H1 (cell line): ENCODE data around the gene ZNF518B. TPM values are rescaled to one million over a fixed set of nuclear protein-coding genes. Genes with fewer than 3 reads are reported as not detected.

Experiments used
- CTCF ChIA-PET: fragments of 300-600 bp; sonication (Branson Sonifier 250); formaldehyde crosslinking; loops from one replicate; lab custom pipeline; 2021; ENCODE audit not compliant: partially characterized antibody; lab: Charles Lee
- POLR2A ChIA-PET: fragments of 300-600 bp; sonication (Branson Sonifier 250); formaldehyde crosslinking; loops from one replicate; lab custom pipeline; 2021; ENCODE audit warnings: inconsistent platforms; ENCODE audit not compliant: partially characterized antibody; lab: Charles Lee
- DNase-seq, 2 experiments: peaks; one replicate each; pipeline versions ENCODE4 v3.0.0 to v3.0.0-alpha.2; 2010 to 2022; ENCODE audit warnings: low spot score in 2 of 2, low read depth in 1 of 2, mixed read lengths in 1 of 2
- FAIRE-seq: peaks from 2 replicates; lab custom pipeline; 2011; peaks lifted over from hg19 to GRCh38; lab: Jason Lieb, UNC
- H2AFZ ChIP-seq: 2 replicates; pipeline ENCODE4 v1.8.1; 2012; ENCODE audit warnings: low read length, inconsistent platforms
- H2AK5ac ChIP-seq: 2 replicates; pipeline ENCODE4 v1.6.1; 2013; ENCODE audit warnings: low read depth, low read length
- H2BK120ac ChIP-seq: replicated peaks from 2 replicates; pipeline ENCODE3; 2013; ENCODE audit warnings: low read depth, low read length, inconsistent platforms
- H2BK12ac ChIP-seq: 2 replicates; pipeline ENCODE4 v1.6.1; 2013; ENCODE audit warnings: low read depth, low read length
- H2BK15ac ChIP-seq: 2 replicates; pipeline ENCODE4 v1.6.1; 2013; ENCODE audit warnings: low read length
- H2BK20ac ChIP-seq: 2 replicates; pipeline ENCODE4 v1.6.1; 2013; ENCODE audit warnings: low read length
- H2BK5ac ChIP-seq: 2 replicates; pipeline ENCODE4 v1.6.1; 2013; ENCODE audit warnings: low read depth, low read length
- H3K14ac ChIP-seq: 2 replicates; pipeline ENCODE4 v1.6.1; 2013; ENCODE audit warnings: inconsistent platforms; ENCODE audit not compliant: insufficient read length
- H3K18ac ChIP-seq: 2 replicates; pipeline ENCODE4 v1.6.1; 2013; ENCODE audit warnings: low read length; ENCODE audit errors: extremely low read depth
- H3K23ac ChIP-seq: 2 replicates; pipeline ENCODE4 v1.6.1; 2013; ENCODE audit warnings: inconsistent platforms; ENCODE audit not compliant: insufficient read length
- H3K23me2 ChIP-seq: 2 replicates; pipeline ENCODE4 v1.6.1; 2013; ENCODE audit warnings: low read depth, low read length
- H3K27ac ChIP-seq: 2 replicates; pipeline ENCODE4 v1.6.1; 2011; ENCODE audit warnings: low read depth, low read length, inconsistent platforms
- H3K27me3 ChIP-seq, 4 experiments: replicated peaks in 1 of 4; 1 replicate in 1 of 4; 2 replicates in 3 of 4; pipeline versions ENCODE4 v1.6.1 to v1.8.1; 2011 to 2013; ENCODE audit warnings: low read length in 3 of 4, mild to moderate bottlenecking in 3 of 4, inconsistent platforms in 2 of 4, mixed read lengths in 2 of 4, moderate library complexity in 1 of 4; ENCODE audit not compliant: control insufficient read depth in 3 of 4, insufficient read depth in 3 of 4; ENCODE audit errors: extremely low read depth in 1 of 4
- H3K36me3 ChIP-seq, 4 experiments: 2 replicates each; pipeline versions ENCODE4 v1.6.1 to v1.8.1; 2011 to 2013; ENCODE audit warnings: mild to moderate bottlenecking in 4 of 4, low read length in 3 of 4, moderate library complexity in 2 of 4, control low read depth in 1 of 4, inconsistent platforms in 1 of 4; ENCODE audit not compliant: insufficient read depth in 4 of 4, control insufficient read depth in 2 of 4
- H3K4ac ChIP-seq: replicated peaks from 2 replicates; pipeline ENCODE3; 2013; ENCODE audit warnings: low read length, low read depth, mixed read lengths, inconsistent platforms; ENCODE audit not compliant: insufficient read length
- H3K4me1 ChIP-seq, 4 experiments: replicated peaks in 1 of 4; 1 replicate in 1 of 4; 2 replicates in 3 of 4; pipeline versions ENCODE4 v1.6.1 to v1.8.1; 2011 to 2013; ENCODE audit warnings: low read length in 3 of 4, inconsistent platforms in 2 of 4, mixed read lengths in 1 of 4; ENCODE audit not compliant: insufficient read depth in 4 of 4, control insufficient read depth in 3 of 4
- H3K4me2 ChIP-seq, 2 experiments: 2 replicates each; pipeline versions ENCODE4 v1.6.1 to v1.8.1; 2011 to 2013; ENCODE audit warnings: low read depth in 2 of 2, low read length in 2 of 2, control low read depth in 1 of 2, inconsistent platforms in 1 of 2, mild to moderate bottlenecking in 1 of 2; ENCODE audit not compliant: insufficient read depth in 1 of 2
- H3K4me3 ChIP-seq, 4 experiments: fragments of 200-600, 300-600 bp in 1 of 4; sonication (generic), shearing (Covaris generic), sonication (Bioruptor Twin) in 1 of 4; 2 replicates each; pipeline versions ENCODE4 v1.5.1 to v1.8.1; 2011 to 2016; ENCODE audit warnings: low read length in 4 of 4, low read depth in 3 of 4, control low read depth in 2 of 4, inconsistent platforms in 2 of 4, mild to moderate bottlenecking in 2 of 4, mixed read lengths in 1 of 4, moderate library complexity in 1 of 4; ENCODE audit not compliant: insufficient read depth in 2 of 4; ENCODE audit errors: extremely low read depth in 1 of 4
- H3K56ac ChIP-seq: replicated peaks from 2 replicates; pipeline ENCODE3; 2013; ENCODE audit warnings: low read depth, mild to moderate bottlenecking, mixed read lengths, low read length, inconsistent platforms; ENCODE audit not compliant: insufficient read length
- H3K79me1 ChIP-seq: 2 replicates; pipeline ENCODE4 v1.6.1; 2013; ENCODE audit warnings: low read depth, low read length, control low read depth
- H3K79me2 ChIP-seq, 2 experiments: 2 replicates each; pipeline versions ENCODE4 v1.6.1 to v1.8.1; 2012 to 2013; ENCODE audit warnings: low read length in 2 of 2, mild to moderate bottlenecking in 2 of 2, inconsistent platforms in 1 of 2; ENCODE audit not compliant: insufficient read depth in 2 of 2, control insufficient read depth in 1 of 2
- H3K9ac ChIP-seq, 4 experiments: replicated peaks in 1 of 4; 1 replicate in 1 of 4; 2 replicates in 3 of 4; pipeline versions ENCODE4 v1.6.1 to v1.8.1; 2011 to 2013; ENCODE audit warnings: low read depth in 3 of 4, low read length in 3 of 4, control low read depth in 2 of 4, mild to moderate bottlenecking in 2 of 4, moderate library complexity in 2 of 4, inconsistent platforms in 1 of 4; ENCODE audit errors: extremely low read depth in 1 of 4
- H3K9me3 ChIP-seq, 2 experiments: 2 replicates each; pipeline versions ENCODE4 v1.6.1 to v1.8.1; 2012 to 2013; ENCODE audit warnings: mild to moderate bottlenecking in 2 of 2, moderate library complexity in 2 of 2, control low read depth in 1 of 2, inconsistent platforms in 1 of 2, low read depth in 1 of 2, low read length in 1 of 2, mixed read lengths in 1 of 2; ENCODE audit not compliant: insufficient read depth in 2 of 2
- H4K20me1 ChIP-seq, 2 experiments: replicated peaks in 1 of 2; 2 replicates each; pipeline versions ENCODE3 to v1.8.1; 2011 to 2013; ENCODE audit warnings: inconsistent platforms in 2 of 2, low read length in 2 of 2, mild to moderate bottlenecking in 1 of 2; ENCODE audit not compliant: insufficient read depth in 2 of 2, control insufficient read depth in 1 of 2
- H4K5ac ChIP-seq: 2 replicates; pipeline ENCODE4 v1.6.1; 2013; ENCODE audit warnings: low read length, low read depth, mixed read lengths, inconsistent platforms; ENCODE audit not compliant: insufficient read length
- H4K8ac ChIP-seq: 2 replicates; pipeline ENCODE4 v1.8.0; 2013; ENCODE audit warnings: mild to moderate bottlenecking, moderate library complexity, low read length, inconsistent platforms; ENCODE audit not compliant: insufficient read depth; ENCODE audit errors: extremely low read depth
- H4K91ac ChIP-seq: replicated peaks from 2 replicates; pipeline ENCODE3; 2013; ENCODE audit warnings: low read length, mixed read lengths, inconsistent platforms; ENCODE audit not compliant: insufficient read length
- CEBPB ChIP-seq: IDR thresholded peaks from 2 replicates; pipeline ENCODE4 v1.6.1; 2012; ENCODE audit warnings: low read depth, low read length
- RNF2 ChIP-seq: fragments of 200-900, 300-1000 bp; sonication (generic); IDR thresholded peaks from 2 replicates; pipeline ENCODE4 v1.7.1; 2016; ENCODE audit warnings: borderline replicate concordance, low read depth, mild to moderate bottlenecking, antibody characterized with exemption, low read length; ENCODE audit not compliant: poor library complexity, severe bottlenecking; ENCODE audit errors: missing control alignments
- SAP30 ChIP-seq: fragments of 300-600 bp; sonication (generic); IDR thresholded peaks from 2 replicates; pipeline ENCODE4 v1.7.1; 2012; ENCODE audit warnings: low read length, moderate library complexity, mild to moderate bottlenecking, inconsistent platforms; ENCODE audit not compliant: insufficient read depth, insufficient replicate concordance
- SIX5 ChIP-seq: IDR thresholded peaks from 2 replicates; pipeline ENCODE4 v1.6.1; 2011; ENCODE audit warnings: mild to moderate bottlenecking, low read depth, low read length
- TEAD4 ChIP-seq: IDR thresholded peaks from 2 replicates; pipeline ENCODE4 v1.6.1; 2012; ENCODE audit warnings: low read depth, low read length, inconsistent platforms, mixed read lengths
- WGBS, 2 experiments: shearing (Covaris generic) in 1 of 2; methylation state at CpG; one replicate each; pipeline versions ENCODE4 v1.1.6 to v1.1.7; 2013 to 2015; ENCODE audit warnings: low lambda C conversion rate in 2 of 2, mixed read lengths in 2 of 2, inconsistent platforms in 1 of 2, low coverage in 1 of 2, missing lambda C conversion rate in 1 of 2; ENCODE audit not compliant: insufficient replicate concordance in 2 of 2, insufficient coverage in 1 of 2, insufficient read length in 1 of 2; ENCODE audit errors: extremely low coverage in 1 of 2, missing lambda C conversion rate in 1 of 2; 5-methylcytosine and 5-hydroxymethylcytosine counted together
- polyA plus RNA-seq, 7 experiments: library from polyadenylated mRNA; depleted of rRNA in 3 of 7; stranded (reverse) in 5 of 7; unstranded in 2 of 7; fragments of >200 nt in 5 of 7; fragments of 200-250 nt in 2 of 7; gene quantifications; 1 replicate in 5 of 7; 2 replicates in 1 of 7; 4 replicates in 1 of 7; pipeline versions ENCODE4 v1.2.1 to v1.2.3, GENCODE V29; 2011 to 2013; ENCODE audit warnings: missing spikeins in 2 of 7, mixed read lengths in 2 of 7
- total RNA-seq: library from RNA; stranded (reverse); fragmentation: NEBNext Ultra II Directional; extraction: Animal tissue kit (Norgen Biotek cat#: 25700); gene quantifications from 2 replicates; pipeline ENCODE4 v1.2.1, GENCODE V29; 2021

Gene ZNF518B
- total and polyA plus RNA-seq, 2 of the 8 experiments (the other 6 are each of a cell fraction or from before 2014, with no cell fraction given) = 2.9 to 9.0 TPM

DNA sequence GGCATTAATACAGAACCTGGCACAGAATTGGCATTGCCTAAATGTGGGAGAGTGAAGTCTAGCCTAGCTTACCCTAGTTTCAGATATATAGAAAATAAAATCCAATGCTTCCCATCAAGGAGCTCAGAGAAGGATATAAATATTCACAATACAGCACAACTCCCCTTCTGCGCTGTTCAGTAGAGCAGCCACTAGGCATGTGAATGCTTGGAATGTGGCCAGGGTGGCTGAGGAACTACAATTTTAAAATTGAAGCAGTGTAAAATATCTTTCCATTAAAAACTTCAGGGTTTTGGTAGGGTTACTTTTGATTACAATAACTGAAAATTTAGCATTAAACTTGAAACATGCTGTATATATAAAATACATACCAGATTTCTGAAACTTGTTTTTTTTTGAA, 19.5 kb downstream of the ZNF518B start:
- no peak overlapping the region for H2BK5ac ChIP-seq
- POLR2A ChIA-PET = no interaction called here
- no peak overlapping the region for H4K91ac ChIP-seq
- H3K36me3 ChIP-seq = no peaks in the 10 kb centered on the region
- no peak overlapping the region for H3K4ac ChIP-seq
- no peak overlapping the region for H3K56ac ChIP-seq
- no peak overlapping the region for H2BK15ac ChIP-seq
- H2AK5ac ChIP-seq = no peak overlapping the region
- peaks cover 0 to 6% (median 4%) of the 10 kb centered on the region in 4 experiments; a peak in 3 of 7 replicates for H3K4me1 ChIP-seq
- H3K14ac ChIP-seq = no peak overlapping the region
- no peak overlapping the region for H3K4me3 ChIP-seq
- no peaks in the 10 kb centered on the region for H3K79me2 ChIP-seq
- no peak for FAIRE-seq
- H3K18ac ChIP-seq = no peak overlapping the region
- H4K8ac ChIP-seq = no peak overlapping the region
- H3K79me1 ChIP-seq = no peaks in the 10 kb centered on the region
- no peak overlapping the region for H2BK12ac ChIP-seq
- WGBS, 2 experiments = 54% methylated on average over 1 of the region's 1 CpG; no CpG with 5 or more reads in 1 of the 2 experiments
- H2AFZ ChIP-seq = no peak overlapping the region
- no peaks in the 10 kb centered on the region for H3K9me3 ChIP-seq
- CTCF ChIA-PET = interaction anchor here (0.6 to 1.7 kb wide), 2 partner anchors 23 to 24 kb away, joined by 3 to 7 read pairs; no protein-coding TSS in a partner anchor
- no peak overlapping the region for H2BK20ac ChIP-seq
- H3K23ac ChIP-seq = no peak overlapping the region
- no peak overlapping the region for H3K4me2 ChIP-seq
- H3K9ac ChIP-seq = no peak overlapping the region
- H2BK120ac ChIP-seq = no peak overlapping the region
- no peak for DNase-seq
- H3K27me3 ChIP-seq = no peaks in the 10 kb centered on the region; a peak in 1 of 7 replicates
- no peak for TF ChIP-seq SIX5
- no peak for TF ChIP-seq CEBPB
- peak; percentile 70 for TF ChIP-seq TEAD4
- TF ChIP-seq SAP30 = no peak
- no peak for TF ChIP-seq RNF2
- TF ChIP-seq, all 59 proteins: peak for 1
- Histone ChIP-seq H3K23me2 (no peaks in the 10 kb centered on the region), H4K5ac (no peak overlapping the region), H3K27ac (no peak overlapping the region), H4K20me1 (no peaks in the 10 kb centered on the region)
